ENCODE measurements around the gene SEC14L6. TPM values are rescaled to one million over a fixed set of nuclear protein-coding genes. Genes with fewer than 3 reads are reported as not detected.

Gene SEC14L6
- total RNA-seq, 2 experiments from 2014 or later: not detected

DNA sequence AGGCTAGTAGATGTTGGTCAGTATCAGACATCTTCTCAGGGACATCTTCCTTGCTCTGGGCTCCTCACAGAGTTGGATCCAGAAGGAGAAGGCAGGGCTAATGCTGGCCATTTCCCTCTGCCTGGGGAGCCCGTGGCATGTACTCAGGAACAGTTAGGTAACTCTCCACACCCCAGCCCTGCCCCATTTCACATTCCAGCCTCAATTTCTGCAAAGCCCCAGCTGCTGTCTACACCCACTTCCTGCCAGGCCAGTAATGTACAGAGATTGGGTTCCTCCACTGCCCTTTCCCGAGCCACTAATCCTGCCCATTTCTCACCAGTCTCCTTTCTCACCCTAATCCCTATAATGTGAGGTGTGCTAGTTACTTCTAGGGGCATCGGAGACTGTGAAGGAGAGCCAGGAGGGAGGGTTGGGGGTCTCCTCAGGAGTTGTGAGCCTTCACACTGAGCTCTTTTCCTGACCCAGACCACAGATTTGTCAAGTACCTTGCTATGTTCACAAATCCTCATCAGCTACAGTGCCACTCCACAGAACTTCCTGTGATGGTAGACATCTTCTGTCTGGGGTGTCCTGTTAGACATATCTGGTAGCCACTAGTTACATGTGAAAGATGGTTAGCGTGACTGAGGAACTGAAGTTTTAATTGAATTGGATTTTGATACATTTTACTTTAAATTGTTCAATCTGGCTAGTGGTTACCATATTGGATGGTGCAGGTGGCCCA is 73.4 kb downstream of the SEC14L6 start:
- Histone ChIP-seq H3K4me2 (ENCODE audit: low read length) (no peak overlapping the region), H3K36me3 (ENCODE audit: insufficient read depth, low read length) (no peaks in the 10 kb centered on the region), H3K27ac (ENCODE audit: low read depth, low read length, poor library complexity, severe bottlenecking) (no peak overlapping the region), H4K20me1 (ENCODE audit: insufficient read depth, low read length) (no peaks in the 10 kb centered on the region), H3K4me1 (ENCODE audit: insufficient read depth, low read length, poor library complexity, severe bottlenecking) (no peaks in the 10 kb centered on the region), H3K9me3 (ENCODE audit: low read length) (no peaks in the 10 kb centered on the region), H3K79me2 (ENCODE audit: insufficient read depth, low read depth, low read length) (no peaks in the 10 kb centered on the region), H3K4me3 (ENCODE audit: low read depth, low read length, poor library complexity, severe bottlenecking) (no peak overlapping the region), H3K9me2 (ENCODE audit: insufficient read depth, low read length) (no peaks in the 10 kb centered on the region), H2AFZ (ENCODE audit: low read length) (no peak overlapping the region)
- TF ChIP-seq, protein P1, sequence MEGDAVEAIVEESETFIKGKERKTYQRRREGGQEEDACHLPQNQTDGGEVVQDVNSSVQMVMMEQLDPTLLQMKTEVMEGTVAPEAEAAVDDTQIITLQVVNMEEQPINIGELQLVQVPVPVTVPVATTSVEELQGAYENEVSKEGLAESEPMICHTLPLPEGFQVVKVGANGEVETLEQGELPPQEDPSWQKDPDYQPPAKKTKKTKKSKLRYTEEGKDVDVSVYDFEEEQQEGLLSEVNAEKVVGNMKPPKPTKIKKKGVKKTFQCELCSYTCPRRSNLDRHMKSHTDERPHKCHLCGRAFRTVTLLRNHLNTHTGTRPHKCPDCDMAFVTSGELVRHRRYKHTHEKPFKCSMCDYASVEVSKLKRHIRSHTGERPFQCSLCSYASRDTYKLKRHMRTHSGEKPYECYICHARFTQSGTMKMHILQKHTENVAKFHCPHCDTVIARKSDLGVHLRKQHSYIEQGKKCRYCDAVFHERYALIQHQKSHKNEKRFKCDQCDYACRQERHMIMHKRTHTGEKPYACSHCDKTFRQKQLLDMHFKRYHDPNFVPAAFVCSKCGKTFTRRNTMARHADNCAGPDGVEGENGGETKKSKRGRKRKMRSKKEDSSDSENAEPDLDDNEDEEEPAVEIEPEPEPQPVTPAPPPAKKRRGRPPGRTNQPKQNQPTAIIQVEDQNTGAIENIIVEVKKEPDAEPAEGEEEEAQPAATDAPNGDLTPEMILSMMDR (conservative IDR thresholded peaks at IDR 0.05; ENCODE audit: low read length): no peak
- TF ChIP-seq EZH2phosphoT487 (IDR thresholded peaks at IDR 0.05; ENCODE audit: borderline replicate concordance, low read depth, low read length): no peak
- BruUV-seq (replicated peaks): no TSS peak
- ChIA-PET CTCF (ENCODE audit: unreplicated experiment) (interaction anchor here (0.9 kb wide), 1 partner anchor 24 kb away, joined by 3 read pairs; no protein-coding TSS in a partner anchor), POLR2A (interaction anchor here (0.6 kb wide), 1 partner anchor 261 kb away, joined by 3 read pairs; no protein-coding TSS in a partner anchor)
- no peak for DNase-seq (ENCODE audit: low spot score)
- intact Hi-C loops (cut with micrococcal nuclease; ENCODE audit: unreplicated experiment): no loop called here

Other genes starting within 250 kb of the SEC14L6 start
- gene TBC1D10A, start 219.8 kb downstream of the SEC14L6 start, total RNA-seq (2014; rRNA removed; shearing (Covaris generic)): 15.1 and 15.9 TPM in 2 replicates
- gene TBC1D10A, start 219.8 kb downstream of the SEC14L6 start, total RNA-seq (2022): 16.2 and 22.5 TPM in 2 replicates
- 44.9 and 71.8 TPM in 2 replicates for gene SF3A1, start 189.8 kb downstream of the SEC14L6 start, total RNA-seq (2014; rRNA removed; shearing (Covaris generic))
- gene SF3A1, start 189.8 kb downstream of the SEC14L6 start, total RNA-seq (2022): 199 and 200 TPM in 2 replicates
- 3.4 and 4.7 TPM in 2 replicates for gene CCDC157, start 189.7 kb downstream of the SEC14L6 start, total RNA-seq (2014; rRNA removed; shearing (Covaris generic))
- 3.1 and 3.3 TPM in 2 replicates for gene CCDC157, start 189.7 kb downstream of the SEC14L6 start, total RNA-seq (2022)
- gene RNF215, start 159.3 kb downstream of the SEC14L6 start, total RNA-seq (2014; rRNA removed; shearing (Covaris generic)): 6.9 and 8.0 TPM in 2 replicates
- gene RNF215, start 159.3 kb downstream of the SEC14L6 start, total RNA-seq (2022): 12.3 and 13.8 TPM in 2 replicates
- 0.22 and 0.31 TPM in 2 replicates for gene SEC14L2, start 149.7 kb downstream of the SEC14L6 start, total RNA-seq (2014; rRNA removed; shearing (Covaris generic))
- gene SEC14L2, start 149.7 kb downstream of the SEC14L6 start, total RNA-seq (2022): 0.11 and 0.18 TPM in 2 replicates
- 70.5 and 81.9 TPM in 2 replicates for gene MTFP1, start 121.0 kb downstream of the SEC14L6 start, total RNA-seq (2014; rRNA removed; shearing (Covaris generic))
- 63.6 and 83.2 TPM in 2 replicates for gene MTFP1, start 121.0 kb downstream of the SEC14L6 start, total RNA-seq (2022)
- not detected in 2 replicates for gene SEC14L3, start 74.7 kb downstream of the SEC14L6 start, total RNA-seq (2014; rRNA removed; shearing (Covaris generic))
- gene SEC14L3, start 74.7 kb downstream of the SEC14L6 start, total RNA-seq (2022): not detected in 2 replicates
- gene SEC14L4, start 41.0 kb downstream of the SEC14L6 start, total RNA-seq (2014; rRNA removed; shearing (Covaris generic)): not detected in 2 replicates
- not detected in 2 replicates for gene SEC14L4, start 41.0 kb downstream of the SEC14L6 start, total RNA-seq (2022)
- gene GAL3ST1, start 27.9 kb upstream of the SEC14L6 start, total RNA-seq (2014; rRNA removed; shearing (Covaris generic)): not detected in 2 replicates
- not detected in 2 replicates for gene GAL3ST1, start 27.9 kb upstream of the SEC14L6 start, total RNA-seq (2022)
- 78.2 and 83.4 TPM in 2 replicates for gene PES1, start 45.2 kb upstream of the SEC14L6 start, total RNA-seq (2014; rRNA removed; shearing (Covaris generic))
- gene PES1, start 45.2 kb upstream of the SEC14L6 start, total RNA-seq (2022): 78.5 and 107 TPM in 2 replicates
- 0.23 TPM in 1 of 2 replicates, not detected in the other for gene TCN2, start 60.4 kb upstream of the SEC14L6 start, total RNA-seq (2014; rRNA removed; shearing (Covaris generic))
- gene TCN2, start 60.4 kb upstream of the SEC14L6 start, total RNA-seq (2022): 3.4 and 3.8 TPM in 2 replicates
- 3.0 and 4.0 TPM in 2 replicates for gene SLC35E4, start 89.0 kb upstream of the SEC14L6 start, total RNA-seq (2014; rRNA removed; shearing (Covaris generic))
- 2.3 and 3.0 TPM in 2 replicates for gene SLC35E4, start 89.0 kb upstream of the SEC14L6 start, total RNA-seq (2022)
- 2.2 and 5.0 TPM in 2 replicates for gene DUSP18, start 121.1 kb upstream of the SEC14L6 start, total RNA-seq (2014; rRNA removed; shearing (Covaris generic))
- gene DUSP18, start 121.1 kb upstream of the SEC14L6 start, total RNA-seq (2022): 6.4 and 7.5 TPM in 2 replicates
- gene OSBP2, start 148.1 kb upstream of the SEC14L6 start, total RNA-seq (2014; rRNA removed; shearing (Covaris generic)): 0.05 and 0.19 TPM in 2 replicates
- 0.34 and 0.85 TPM in 2 replicates for gene OSBP2, start 148.1 kb upstream of the SEC14L6 start, total RNA-seq (2022)